GM21529 (cell line): ENCODE data around the gene NUP210.

ENCODE experiments used
- ATAC-seq: cut with Tn5 transposase; IDR thresholded peaks from one replicate; pipeline ENCODE4 v1.9.1; 2021; ENCODE audit not compliant: unreplicated experiment

The NUP210 gene

DNA sequence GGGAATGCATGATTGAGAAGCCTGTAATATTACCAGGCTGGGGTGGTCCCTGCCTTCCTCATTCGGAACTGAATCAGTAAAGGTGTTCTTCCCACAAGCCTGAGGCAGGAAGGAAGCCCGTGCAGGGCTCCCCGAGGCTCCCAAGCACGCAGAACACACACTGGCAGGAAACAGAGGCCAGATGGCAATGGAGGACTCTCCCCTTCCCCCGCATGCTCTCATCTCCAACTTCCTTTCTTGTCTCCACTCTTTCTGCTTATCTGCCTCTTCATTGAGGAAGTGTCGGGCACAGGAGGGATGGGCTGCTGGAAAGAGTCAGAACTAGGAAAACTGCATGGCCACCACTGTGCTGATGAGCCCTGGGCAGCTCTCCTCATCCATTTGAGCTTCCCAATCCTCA is 123.5 kb downstream of the NUP210 start:
- ATAC-seq = no peak

DNA sequence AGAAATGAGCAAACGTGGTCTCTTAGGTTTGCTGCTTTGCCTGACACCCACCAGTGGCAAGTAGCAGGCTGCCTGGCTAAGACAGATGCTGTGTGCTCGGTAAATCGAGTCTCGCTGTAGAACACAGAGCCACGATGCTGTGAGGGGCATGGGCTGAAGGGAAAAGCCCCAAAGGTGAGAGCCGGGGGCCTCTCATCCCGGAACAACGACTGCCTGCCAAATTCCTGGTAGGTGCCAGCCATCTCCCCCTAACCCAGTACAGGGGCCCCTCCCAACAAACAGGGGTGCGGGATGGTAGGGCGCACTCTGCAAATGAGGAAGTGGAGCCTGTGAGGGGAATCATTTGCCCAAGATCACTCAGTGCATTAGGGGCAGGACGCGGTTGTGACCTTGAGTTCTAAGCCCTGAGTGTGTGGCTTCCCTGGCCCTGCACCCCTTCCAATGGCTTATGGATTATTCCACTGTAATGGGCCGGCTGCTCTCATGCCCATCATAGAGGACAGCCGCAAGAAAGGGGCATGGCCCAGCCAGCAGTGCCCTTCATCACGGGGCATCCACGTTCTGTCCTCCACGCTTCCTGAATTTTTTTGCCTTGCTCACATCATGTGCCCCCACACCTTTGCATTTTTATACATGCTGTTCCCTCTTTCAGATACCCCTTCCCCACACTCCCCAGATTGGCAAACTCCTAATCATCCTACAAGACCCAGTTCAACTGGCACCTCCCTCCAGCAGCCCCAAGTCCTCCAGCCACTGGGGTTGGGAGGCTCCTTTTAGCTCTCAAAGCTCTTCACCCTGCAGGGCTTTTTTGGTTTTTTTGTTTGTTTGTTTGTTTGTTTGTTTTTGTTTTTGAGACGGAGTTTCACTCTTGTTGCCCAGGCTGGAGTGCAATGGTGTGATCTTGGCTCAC is 125.4 kb downstream of the NUP210 start:
- ATAC-seq = no peak

DNA sequence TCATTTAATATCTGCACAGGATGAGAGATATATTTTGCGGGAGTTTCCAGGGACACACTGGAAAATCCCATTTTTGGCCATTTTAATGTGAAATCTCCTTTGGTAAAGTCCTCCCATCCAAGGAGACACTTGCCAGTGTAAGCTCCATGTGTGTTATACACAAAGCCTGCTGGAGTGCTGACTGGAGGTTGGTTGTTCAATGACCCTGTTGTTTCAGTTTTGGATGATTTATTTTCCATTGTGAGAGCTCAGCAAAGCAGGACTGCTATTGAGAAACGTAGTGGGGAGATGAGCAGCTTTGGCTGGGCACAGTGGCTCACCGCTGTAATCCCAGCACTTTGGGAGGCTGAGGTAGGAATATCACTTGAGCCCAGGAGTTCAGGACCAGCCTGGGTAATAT is 127.7 kb downstream of the NUP210 start:
- no peak for ATAC-seq

DNA sequence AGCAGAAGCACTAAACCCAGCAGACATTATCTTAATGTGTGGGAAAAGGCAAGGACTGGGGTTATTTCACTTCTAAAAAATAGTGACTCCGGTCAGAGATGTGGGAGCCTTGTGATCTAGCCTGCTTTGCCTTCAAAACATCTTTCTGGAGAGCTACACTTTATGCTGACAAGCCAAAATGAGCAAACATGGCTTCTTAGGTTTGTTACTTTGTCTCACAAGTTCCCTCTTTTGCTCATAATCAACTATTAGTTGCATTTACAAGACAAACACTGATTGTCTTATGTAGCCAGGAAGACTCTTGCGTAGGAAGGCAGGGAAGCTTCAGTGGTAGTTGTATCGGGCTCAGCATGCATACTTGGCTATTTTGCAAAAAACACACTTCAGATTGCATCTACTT is 129.2 kb downstream of the NUP210 start:
- ATAC-seq = no peak

DNA sequence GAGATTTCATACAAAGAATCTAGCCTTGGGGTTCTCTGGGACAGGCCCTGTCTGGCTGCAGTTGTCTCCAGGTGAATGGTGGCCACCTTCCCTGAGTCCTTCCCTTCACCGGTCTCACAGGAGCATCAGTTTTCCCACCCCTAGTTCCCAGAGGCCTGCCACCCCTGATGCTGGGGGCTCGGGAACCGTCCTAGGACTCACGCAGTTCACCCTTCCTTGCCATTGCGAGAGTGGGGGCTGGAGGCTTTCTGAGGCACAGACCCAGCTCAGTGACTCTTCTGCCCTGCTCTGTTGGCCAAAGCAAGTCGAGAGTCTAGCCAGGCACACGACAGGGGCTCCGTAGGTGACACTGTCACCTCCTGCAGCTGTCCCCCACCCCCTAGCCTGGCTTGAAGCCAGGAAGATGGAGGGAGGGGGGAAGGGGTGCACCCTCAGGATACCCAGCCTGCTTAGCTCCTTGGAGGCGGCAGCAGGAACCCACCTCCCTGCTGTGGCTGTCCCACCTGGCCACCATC is 130.3 kb downstream of the NUP210 start:
- no peak for ATAC-seq

DNA sequence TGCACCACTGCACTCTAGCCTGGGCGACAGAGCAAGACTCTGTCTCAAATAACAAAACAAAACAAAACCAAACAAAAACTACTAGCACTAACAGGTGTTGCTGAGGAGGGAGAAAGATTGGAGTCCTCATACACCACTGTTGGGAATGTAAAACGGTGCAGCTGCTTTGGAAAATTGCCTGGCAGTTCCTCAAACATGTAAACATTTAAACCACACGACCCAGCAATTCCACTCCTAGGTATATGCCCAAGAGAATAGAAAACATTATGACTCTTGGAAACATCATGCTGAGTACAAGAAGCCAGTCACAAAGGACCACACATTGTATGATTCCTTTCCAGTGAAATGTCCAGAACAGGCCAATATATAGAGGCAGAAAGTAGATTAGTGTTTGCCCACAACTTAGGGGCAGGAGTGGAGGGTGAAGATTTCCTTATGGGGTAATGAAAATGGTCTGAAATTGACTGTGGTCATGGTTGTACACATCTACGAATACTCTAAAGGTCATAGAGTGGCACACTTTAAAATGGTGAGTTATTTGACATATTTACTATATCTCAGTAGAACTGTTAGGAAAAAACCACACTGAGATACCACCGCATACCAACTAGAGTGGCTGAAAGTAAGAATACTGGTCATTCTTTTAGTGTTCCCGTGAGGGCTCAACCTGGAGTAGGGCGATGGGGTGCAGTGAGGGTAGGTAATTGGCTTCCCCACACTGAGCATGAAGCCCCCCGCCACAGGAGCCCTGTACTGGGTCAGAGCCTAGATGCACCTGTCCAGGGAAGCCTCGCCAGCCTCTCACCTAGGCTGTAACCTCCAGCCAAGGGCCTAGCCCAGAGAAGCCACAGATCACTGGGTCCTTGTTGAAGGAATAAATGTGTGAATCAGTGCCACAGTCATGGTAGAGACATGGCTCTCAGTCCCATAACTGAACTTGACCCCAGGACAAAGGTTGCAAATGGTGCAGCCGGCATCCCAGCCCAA is 131.1 kb downstream of the NUP210 start:
- ATAC-seq = no peak

DNA sequence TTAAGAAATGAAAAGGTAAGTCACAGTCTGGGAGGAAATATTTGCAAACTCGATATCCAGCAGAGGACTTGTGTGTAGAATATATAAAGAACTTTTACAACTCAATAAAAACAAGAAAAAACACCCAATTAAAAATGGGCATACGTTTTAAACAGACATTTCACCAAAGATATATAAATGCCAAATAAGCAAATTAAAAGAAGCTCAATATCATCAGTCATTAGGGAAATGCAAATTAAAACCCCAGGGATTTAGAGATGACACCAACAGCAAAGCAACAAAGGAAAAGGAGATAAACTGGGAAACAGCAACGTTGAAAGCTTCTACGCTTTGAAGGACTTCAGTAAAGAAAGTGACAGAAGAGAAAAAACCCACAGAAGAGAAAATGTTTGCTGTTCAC is 132.3 kb downstream of the NUP210 start:
- no peak for ATAC-seq

DNA sequence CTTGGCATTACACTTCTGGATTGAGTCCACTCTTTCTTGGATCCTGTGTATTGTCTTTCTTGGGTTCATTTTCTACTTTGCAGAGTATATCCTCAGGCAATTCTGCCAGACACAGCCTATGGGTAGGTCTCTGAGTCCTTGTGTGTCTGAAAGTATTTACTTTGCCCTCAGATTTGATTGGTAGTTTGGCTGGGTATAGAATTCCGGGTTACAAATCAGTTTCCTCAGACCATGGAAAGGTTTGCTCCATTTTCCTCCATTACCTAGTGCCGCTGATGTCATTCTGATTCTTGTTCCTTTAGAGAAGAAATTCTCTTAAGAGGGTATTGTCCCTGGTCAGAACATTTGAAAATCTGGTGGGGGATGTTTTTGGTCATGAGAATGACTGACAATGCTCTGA is 133.2 kb downstream of the NUP210 start:
- ATAC-seq = no peak

DNA sequence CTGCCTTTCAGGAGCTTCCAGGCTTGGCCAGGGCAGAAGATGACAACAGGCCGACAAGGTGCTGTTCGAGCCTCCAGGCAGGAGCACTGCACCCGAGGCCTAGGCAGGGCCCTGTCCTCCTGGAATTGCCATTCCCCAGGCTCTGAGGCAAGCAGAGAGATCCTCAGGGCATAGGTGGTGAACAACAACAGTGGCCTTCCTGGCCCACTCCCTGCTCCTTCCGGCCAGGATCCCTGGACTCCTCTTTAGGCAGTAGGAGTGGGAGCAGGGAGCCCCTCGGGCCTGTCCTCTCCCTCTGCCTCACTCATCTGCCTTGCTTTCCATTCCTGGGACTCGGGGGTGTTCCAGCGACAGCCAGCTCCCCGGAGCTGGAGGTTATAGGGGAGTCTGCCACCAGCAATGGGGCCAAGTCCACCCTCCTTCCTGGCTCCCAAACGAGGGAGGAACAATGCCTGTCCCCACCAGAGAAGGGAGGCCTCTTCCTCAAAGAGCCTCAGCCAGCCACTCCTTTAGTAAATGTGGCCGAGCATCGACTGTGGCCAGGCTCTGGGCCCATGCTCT is 135.0 kb downstream of the NUP210 start:
- no peak for ATAC-seq

DNA sequence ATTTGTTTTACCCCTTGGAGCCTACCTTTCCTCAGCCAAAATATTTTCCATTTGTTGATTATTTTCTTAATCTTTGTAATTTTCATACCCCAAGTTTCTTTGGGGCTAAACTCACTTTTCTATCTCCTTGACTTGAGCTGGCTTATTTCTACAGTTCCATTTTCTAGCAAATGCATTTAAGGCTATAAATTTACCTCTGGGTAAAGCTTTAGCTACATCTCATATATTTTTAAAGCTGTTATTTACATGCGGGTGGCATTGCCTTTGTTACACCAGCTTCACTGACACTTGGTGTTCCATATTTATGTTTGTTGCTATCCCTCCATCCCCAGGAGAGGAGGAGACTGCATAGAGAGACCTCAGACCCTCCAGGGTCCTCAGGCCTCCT is 136.3 kb downstream of the NUP210 start:
- ATAC-seq = no peak

DNA sequence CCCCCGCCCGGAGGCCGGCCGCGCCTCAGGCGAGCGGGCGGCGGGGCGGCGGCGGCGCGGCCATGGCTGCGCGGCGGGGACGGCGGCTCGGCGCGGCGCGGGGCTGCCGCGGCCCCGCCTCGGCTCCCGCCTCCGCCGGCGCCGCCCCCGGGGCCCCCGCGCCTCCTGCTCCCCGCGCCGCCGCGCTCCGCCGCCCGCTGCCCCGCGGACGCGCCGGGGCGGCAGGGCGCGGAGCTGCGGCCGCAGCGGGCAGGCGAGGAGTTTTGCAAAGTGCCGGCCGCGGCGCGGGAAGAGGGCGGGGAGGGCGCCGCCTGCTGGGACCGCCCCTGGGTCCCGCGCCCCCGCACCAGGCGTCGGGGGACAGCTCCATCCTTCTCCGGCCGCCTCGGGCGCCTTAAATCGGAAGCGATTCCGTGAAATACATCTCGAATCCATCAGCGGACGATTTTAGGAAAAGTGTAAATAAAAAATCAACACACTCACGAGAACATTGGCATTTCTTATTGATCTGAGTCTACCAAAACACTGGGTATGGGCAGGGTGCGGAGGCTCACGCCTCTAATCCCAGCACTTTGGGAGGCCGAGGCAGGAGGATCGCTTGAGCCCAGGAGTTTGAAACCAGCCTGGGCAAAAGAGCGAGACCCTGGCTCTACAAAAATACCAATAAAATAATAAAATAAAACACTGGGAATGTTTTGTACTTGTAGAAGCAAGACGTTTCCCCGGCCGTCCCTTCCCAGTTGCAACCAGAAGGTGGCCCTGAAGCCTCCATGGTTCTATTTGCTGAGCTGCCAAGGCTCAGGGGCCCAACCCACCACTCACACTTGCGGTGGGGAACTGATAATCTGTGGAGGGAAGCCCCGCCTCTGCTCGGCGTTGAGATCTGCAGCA is 136.9 kb downstream of the NUP210 start:
- no peak for ATAC-seq

DNA sequence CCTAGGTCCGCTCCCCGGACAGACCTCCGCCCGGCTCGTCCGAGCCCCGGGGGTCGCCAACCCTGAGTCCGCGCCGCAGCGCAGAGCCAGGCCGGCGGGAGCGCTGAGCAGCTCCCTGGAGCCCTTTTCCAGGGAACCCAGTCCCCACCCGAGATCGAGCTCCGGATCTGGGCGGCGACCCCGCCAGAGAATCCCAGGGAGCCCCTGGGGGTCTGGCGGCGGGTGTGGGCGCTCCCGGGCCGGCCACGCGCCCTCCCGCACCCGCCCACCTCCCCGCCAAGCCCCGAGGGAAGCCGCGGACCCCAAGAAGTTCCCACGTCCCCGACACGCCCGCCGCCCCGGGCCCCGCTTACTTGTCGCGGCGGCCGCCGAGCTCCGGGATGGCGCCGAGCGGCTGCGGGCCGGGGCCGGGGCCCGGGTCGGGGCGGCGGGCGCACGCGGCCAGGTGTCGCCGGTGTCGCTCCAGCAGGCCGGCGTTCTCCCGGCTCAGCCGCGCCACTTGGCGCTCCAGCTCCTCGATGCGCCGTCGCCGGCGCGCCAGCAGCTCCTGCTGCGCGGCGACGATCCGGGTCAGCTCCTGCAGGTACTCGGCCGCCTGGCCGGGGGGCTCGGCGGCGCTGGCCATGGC is 137.7 kb downstream of the NUP210 start:
- no peak for ATAC-seq

DNA sequence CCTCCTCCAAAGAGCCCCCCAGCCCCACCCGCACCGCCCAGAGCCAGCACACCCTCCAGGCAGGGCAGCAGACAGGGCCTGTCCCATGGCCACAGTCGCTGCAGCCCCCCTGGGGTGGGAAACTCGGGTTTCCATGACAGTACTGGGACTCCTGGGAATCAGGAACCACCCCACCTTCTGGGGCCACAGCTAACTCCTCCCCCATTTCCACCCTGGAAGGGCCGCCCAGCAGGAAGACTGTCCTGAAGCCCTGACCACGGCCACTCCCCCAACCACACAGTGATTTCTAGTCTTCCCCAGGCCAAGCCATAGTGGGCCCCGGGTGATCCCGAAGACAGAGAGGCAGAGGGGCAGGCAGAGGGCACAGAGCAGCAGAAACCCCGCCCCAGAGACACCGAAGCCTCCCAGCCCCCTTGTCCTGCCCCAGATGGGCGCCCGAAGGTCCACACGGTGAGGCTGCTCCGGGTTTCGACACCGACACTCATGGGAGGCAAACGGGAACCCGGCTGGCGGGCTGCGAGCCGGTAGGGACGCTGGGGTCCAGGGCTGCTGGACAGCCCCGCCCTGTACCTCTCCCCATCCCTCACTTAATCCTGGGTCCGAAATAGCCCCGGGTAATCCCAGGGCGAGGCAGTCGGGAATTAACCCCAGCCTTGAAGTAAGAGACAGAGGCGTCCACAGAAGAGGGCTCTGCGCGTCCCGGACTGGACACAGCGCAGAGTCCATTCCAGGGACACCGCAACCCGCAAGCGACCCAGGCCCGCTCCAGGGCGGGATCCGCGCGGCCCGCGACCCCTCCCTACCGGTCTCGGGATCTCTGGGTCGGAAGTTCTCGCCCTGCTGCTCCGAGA is 138.4 kb downstream of the NUP210 start:
- no peak for ATAC-seq

DNA sequence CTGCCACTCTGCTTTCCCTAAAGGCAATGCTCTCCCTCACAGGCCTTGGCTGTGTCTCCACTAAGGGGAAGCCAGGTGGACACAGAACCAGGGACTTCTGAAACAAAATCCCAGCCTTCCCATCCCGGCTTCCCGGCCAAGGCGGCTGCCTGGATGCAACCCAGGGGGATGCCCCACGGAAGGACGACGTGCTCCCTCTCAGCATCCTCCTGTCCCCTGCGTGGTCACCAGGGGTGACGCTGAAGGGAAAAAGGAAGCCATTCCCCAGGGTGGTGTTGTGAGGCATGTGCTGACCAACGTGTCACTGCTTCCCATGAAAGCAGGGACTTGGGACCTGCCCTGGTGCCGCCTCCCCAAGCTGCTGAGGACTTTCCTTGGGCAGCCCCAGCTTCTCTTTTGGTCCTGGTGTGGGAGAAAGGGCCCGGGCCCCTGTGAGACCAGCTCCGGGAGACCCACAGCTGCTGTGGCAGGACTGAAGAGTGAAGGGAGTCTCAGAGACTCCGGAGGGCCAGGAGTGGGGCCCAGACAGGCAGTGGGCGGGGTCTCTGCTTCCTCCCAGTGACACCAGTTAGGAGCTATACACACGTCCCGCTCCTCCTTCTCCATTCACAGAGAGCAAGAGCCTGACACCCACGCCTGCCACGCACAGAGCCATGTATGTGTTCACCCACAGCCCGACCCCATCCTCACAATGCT is 139.2 kb downstream of the NUP210 start:
- no peak for ATAC-seq

DNA sequence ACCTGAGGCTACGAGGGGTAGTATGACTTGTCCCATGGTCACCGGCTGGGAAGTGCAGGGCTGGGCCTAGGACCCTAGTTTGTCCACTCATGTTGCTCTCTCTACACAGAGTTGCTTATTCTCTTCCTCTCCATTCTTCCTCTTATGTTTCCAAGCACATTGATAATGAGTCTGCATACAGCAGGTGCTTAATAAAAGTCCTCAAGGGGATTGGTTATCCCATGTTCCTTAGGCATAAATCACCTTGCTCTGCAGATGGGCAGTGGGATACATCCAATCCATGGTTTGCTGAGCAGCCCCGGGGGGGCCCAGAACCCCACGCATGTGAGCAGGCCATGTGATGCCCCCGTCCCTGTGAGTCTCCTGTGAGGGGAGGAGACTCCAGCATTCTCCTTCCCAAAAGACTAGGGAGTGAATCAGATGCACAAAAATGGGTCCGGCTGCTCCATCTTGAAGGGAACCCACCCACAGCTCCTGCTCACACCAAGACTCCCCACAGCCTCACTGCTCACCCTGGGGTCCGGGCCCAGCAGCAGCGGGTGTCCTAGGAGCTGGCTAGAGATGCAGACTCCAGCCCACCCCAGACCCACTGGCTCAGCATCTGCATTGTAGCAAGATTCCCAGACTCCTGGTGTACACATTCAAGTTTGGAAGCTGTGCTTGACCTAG is 139.9 kb downstream of the NUP210 start:
- ATAC-seq = no peak

DNA sequence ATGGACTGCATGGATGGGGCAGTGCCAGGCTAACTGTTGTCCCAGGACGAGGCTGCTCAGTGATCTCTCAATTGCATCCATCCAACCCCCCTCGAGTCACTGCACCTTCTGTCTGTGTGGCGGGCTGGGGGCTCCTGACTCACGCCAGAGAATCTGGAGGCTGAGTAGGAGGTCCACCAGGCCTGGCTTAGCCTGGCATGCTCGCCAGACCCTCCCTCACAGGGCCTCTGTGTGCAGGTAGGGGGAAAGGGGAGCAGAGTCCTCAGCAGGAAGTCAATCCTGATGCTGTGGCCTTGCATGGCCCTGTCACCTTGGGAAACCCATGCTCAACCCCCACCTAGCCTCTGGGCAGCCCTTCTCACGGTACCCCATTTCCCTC is 140.6 kb downstream of the NUP210 start:
- no peak for ATAC-seq

DNA sequence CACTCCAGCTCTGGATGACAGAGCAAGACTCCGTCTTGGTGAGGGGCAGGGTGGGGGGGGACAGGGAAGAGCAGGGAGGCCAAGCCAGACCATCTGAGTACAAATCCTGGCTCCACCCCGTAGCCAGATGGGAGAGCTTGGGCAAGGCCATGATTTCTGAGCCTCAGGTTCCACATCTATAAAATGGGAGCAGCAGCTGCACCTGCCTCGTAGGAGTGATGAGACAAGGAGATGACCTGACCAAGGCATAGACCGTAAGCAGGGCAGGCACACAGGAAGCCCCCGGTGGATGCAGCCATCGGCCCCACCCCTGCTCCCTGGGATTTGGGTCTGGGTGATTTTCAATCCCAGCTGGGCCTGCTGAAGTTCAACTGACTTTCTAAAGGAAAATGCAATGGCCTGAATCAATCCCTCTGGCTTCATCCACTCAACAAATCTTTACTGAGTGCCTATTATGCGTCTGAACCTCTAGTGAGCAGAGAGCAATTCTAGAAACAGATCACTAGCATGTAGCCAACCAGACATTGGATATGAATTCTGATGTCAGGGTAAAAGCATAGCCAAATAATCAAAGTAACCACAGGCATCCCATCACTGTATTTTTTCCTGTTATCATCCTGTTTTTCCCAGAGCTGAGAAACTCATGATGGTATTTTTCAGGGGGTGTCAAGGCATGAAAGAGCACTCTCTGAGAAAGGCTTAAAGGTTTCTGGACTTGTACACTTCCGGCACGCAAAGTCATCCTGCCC is 141.2 kb downstream of the NUP210 start:
- ATAC-seq = no peak
